CD14-positive monocyte (primary cell): ENCODE data around the gene PHACTR4. TPM values are rescaled to one million over a fixed set of nuclear protein-coding genes. Genes with fewer than 3 reads are reported as not detected.

Experiments
- DNase-seq, 3 donors: peaks; one replicate each; pipeline ENCODE4 v3.0.0-alpha.2; 2011 to 2022
- H2AFZ ChIP-seq: 2 replicates; pipeline ENCODE4 v1.6.0; 2012; ENCODE audit warnings: mild to moderate bottlenecking, low read depth, low read length, inconsistent platforms; ENCODE audit not compliant: insufficient read depth, poor library complexity, severe bottlenecking
- H3K27ac ChIP-seq, 2 donors: 1 replicate in 1 of 2; 2 replicates in 1 of 2; pipeline ENCODE4 v1.5.1; 2012 to 2013; ENCODE audit warnings: low read length in 2 of 2, control low read depth in 1 of 2, inconsistent platforms in 1 of 2, low read depth in 1 of 2, mild to moderate bottlenecking in 1 of 2
- H3K27me3 ChIP-seq, 2 donors: one replicate each; pipeline versions ENCODE4 v1.6.0 to v1.6.1; 2011 to 2013; ENCODE audit warnings: low read length in 2 of 2; ENCODE audit not compliant: control insufficient read depth in 2 of 2, insufficient read depth in 2 of 2
- H3K36me3 ChIP-seq, 2 donors: replicated peaks in 1 of 2; 1 replicate in 1 of 2; 2 replicates in 1 of 2; pipeline versions ENCODE4 v1.5.1 to v1.6.1; 2012 to 2013; ENCODE audit warnings: low read length in 2 of 2, control low read depth in 1 of 2, inconsistent platforms in 1 of 2, mild to moderate bottlenecking in 1 of 2; ENCODE audit not compliant: insufficient read depth in 2 of 2, control insufficient read depth in 1 of 2
- H3K4me1 ChIP-seq, 2 donors: 1 replicate in 1 of 2; 2 replicates in 1 of 2; pipeline versions ENCODE4 v1.5.1 to v1.6.1; 2012 to 2013; ENCODE audit warnings: low read length in 2 of 2, control low read depth in 1 of 2, inconsistent platforms in 1 of 2, mild to moderate bottlenecking in 1 of 2, moderate library complexity in 1 of 2; ENCODE audit not compliant: insufficient read depth in 2 of 2, control insufficient read depth in 1 of 2
- H3K4me2 ChIP-seq: replicated peaks from 2 replicates; pipeline ENCODE3; 2012; ENCODE audit warnings: low read length, moderate library complexity, mild to moderate bottlenecking; ENCODE audit not compliant: poor library complexity, severe bottlenecking; ENCODE audit errors: extremely low read depth
- H3K4me3 ChIP-seq, 3 experiments: fragments of 200-600 bp in 1 of 3; sonication (generic) in 1 of 3; replicated peaks in 1 of 3; 1 replicate in 2 of 3; 2 replicates in 1 of 3; pipeline ENCODE4 v1.5.1; 2011 to 2013; ENCODE audit warnings: low read length in 3 of 3, mild to moderate bottlenecking in 3 of 3, control low read depth in 2 of 3, low read depth in 2 of 3, inconsistent platforms in 1 of 3, moderate library complexity in 1 of 3
- H3K79me2 ChIP-seq: 2 replicates; pipeline ENCODE4 v1.6.0; 2012; ENCODE audit warnings: mild to moderate bottlenecking, control low read depth, inconsistent platforms, low read length, moderate library complexity; ENCODE audit not compliant: insufficient read depth
- H3K9ac ChIP-seq: 2 replicates; pipeline ENCODE4 v1.6.0; 2017; ENCODE audit warnings: low read length, mild to moderate bottlenecking; ENCODE audit not compliant: insufficient read depth, poor library complexity, severe bottlenecking
- H3K9me3 ChIP-seq, 2 donors: replicated peaks in 1 of 2; 1 replicate in 1 of 2; 2 replicates in 1 of 2; pipeline versions ENCODE4 v1.5.1 to v1.6.1; 2012 to 2013; ENCODE audit warnings: low read length in 2 of 2, control low read depth in 1 of 2; ENCODE audit not compliant: control insufficient read depth in 1 of 2, insufficient read depth in 1 of 2
- H4K20me1 ChIP-seq: 2 replicates; pipeline ENCODE4 v1.6.0; 2012; ENCODE audit warnings: mild to moderate bottlenecking, low read length, control low read depth, moderate library complexity; ENCODE audit not compliant: insufficient read depth
- H3K27ac Mint-ChIP-seq, 7 donors: one replicate each; pipeline ENCODE4 v1.8.0; 2020; ENCODE audit warnings: mild to moderate bottlenecking in 7 of 7, mixed read lengths in 7 of 7, moderate library complexity in 6 of 7, inconsistent platforms in 2 of 7
- H3K27me3 Mint-ChIP-seq, 3 donors: one replicate each; pipeline ENCODE4 v1.8.0; 2021 to 2022; ENCODE audit warnings: low read depth in 3 of 3, mild to moderate bottlenecking in 3 of 3, mixed read lengths in 3 of 3, moderate library complexity in 3 of 3, inconsistent platforms in 1 of 3
- H3K36me3 Mint-ChIP-seq, 2 donors: one replicate each; pipeline ENCODE4 v1.8.0; 2020; ENCODE audit warnings: mixed read lengths in 2 of 2, inconsistent platforms in 1 of 2, mild to moderate bottlenecking in 1 of 2
- H3K4me1 Mint-ChIP-seq: one replicate; pipeline ENCODE4 v1.8.0; 2020; ENCODE audit warnings: mild to moderate bottlenecking, mixed read lengths
- H3K4me3 Mint-ChIP-seq, 2 donors: one replicate each; pipeline ENCODE4 v1.8.0; 2020; ENCODE audit warnings: mild to moderate bottlenecking in 2 of 2, mixed read lengths in 2 of 2, moderate library complexity in 1 of 2
- H3K9me3 Mint-ChIP-seq, 7 donors: one replicate each; pipeline ENCODE4 v1.8.0; 2020 to 2022; ENCODE audit warnings: mixed read lengths in 7 of 7, mild to moderate bottlenecking in 6 of 7, moderate library complexity in 6 of 7, inconsistent platforms in 2 of 7
- WGBS: methylation state at CpG from one replicate; pipeline ENCODE4 v1.1.5; 2013; ENCODE audit warnings: missing lambda C conversion rate; ENCODE audit not compliant: insufficient coverage; 5-methylcytosine and 5-hydroxymethylcytosine counted together
- intact Hi-C, 2 donors: fragments of 100-400 bp; cut with micrococcal nuclease; formaldehyde crosslinking; loops; one replicate each; pipeline versions ENCODE4 v1.15.0 to v1.15.1; 2023
- polyA plus RNA-seq, 3 donors: library from polyadenylated mRNA; depleted of rRNA in 1 of 3; unstranded in 2 of 3; stranded (reverse) in 1 of 3; fragments of 300-500 nt in 2 of 3; fragments of >200 nt in 1 of 3; fragmentation: Illumina TruSeq in 2 of 3; gene quantifications; 1 replicate in 2 of 3; 2 replicates in 1 of 3; pipeline ENCODE4 v1.2.3, GENCODE V29; 2012 to 2021
- TF ChIP-seq, protein P1 (sequence below): fragments of 200-600 bp; IDR thresholded peaks from one replicate; pipeline ENCODE4 v1.8.0; 2022; ENCODE audit warnings: antibody characterized with exemption, mild to moderate bottlenecking

Gene PHACTR4
- polyA plus RNA-seq, 3 donors, result 2.9 to 9.7 (median 2.9) TPM

DNA sequence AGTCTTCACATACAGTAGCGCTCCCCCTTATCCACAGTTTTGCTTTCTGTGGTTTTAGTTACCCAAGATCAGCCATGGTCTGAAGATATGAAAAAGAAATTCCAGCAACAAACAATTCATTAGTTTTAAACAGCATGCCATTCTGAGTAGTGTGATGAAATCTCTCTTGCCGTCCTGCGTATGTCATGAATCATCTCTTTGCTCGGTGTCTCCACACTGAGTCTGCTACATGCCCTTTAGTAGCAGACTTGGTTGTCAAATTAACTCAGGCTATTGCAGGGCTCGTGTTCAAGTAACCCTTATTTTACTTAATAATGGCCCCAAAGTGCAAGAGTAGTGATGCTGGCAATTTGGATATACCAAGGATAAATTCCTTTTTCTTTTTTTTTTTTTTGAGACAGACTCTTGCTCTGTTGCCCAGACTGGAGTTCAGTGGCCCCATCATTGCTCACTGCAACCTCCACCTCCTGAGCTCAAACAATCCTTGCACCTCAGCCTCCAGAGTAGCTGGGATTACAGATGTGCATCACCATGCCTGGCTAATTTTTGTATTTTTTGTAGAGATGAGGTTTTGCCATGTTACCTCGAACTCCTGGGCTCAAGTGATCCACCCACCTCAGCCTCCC is 22.6 kb downstream of the PHACTR4 start:
- Histone ChIP-seq H3K27me3 (no peaks in the 10 kb centered on the region), H4K20me1 (peaks cover 16% of the 10 kb centered on the region), H3K27ac (no peak overlapping the region), H3K36me3 (peaks cover 0 to 9% of the 10 kb centered on the region in 2 donors), H3K4me3 (no peak overlapping the region), H2AFZ (no peak overlapping the region), H3K4me1 (peaks cover 6 to 7% of the 10 kb centered on the region in 2 donors), H3K79me2 (peaks cover 71% of the 10 kb centered on the region), H3K9me3 (no peaks in the 10 kb centered on the region), H3K9ac (no peak overlapping the region), H3K4me2 (no peak overlapping the region)
- Mint-ChIP-seq H3K4me1 (peaks cover 12% of the 10 kb centered on the region), H3K27ac (peak overlapping the region in 4 of 7 donors; percentile 2 to 57 (median 26)), H3K27me3 (peaks cover 0 to 2% (median 0%) of the 10 kb centered on the region in 3 donors), H3K36me3 (peaks cover 8 to 13% of the 10 kb centered on the region in 2 donors), H3K9me3 (peaks cover 0 to 3% (median 0%) of the 10 kb centered on the region in 7 donors), H3K4me3 (no peak overlapping the region)
- TF ChIP-seq, protein P1, sequence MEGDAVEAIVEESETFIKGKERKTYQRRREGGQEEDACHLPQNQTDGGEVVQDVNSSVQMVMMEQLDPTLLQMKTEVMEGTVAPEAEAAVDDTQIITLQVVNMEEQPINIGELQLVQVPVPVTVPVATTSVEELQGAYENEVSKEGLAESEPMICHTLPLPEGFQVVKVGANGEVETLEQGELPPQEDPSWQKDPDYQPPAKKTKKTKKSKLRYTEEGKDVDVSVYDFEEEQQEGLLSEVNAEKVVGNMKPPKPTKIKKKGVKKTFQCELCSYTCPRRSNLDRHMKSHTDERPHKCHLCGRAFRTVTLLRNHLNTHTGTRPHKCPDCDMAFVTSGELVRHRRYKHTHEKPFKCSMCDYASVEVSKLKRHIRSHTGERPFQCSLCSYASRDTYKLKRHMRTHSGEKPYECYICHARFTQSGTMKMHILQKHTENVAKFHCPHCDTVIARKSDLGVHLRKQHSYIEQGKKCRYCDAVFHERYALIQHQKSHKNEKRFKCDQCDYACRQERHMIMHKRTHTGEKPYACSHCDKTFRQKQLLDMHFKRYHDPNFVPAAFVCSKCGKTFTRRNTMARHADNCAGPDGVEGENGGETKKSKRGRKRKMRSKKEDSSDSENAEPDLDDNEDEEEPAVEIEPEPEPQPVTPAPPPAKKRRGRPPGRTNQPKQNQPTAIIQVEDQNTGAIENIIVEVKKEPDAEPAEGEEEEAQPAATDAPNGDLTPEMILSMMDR, result no peak
- WGBS, result no CpG with 5 or more reads among the region's 6 CpGs
- DNase-seq, result peak; percentile 33 to 55 (median 41)
- intact Hi-C loops, result no loop called here

DNA sequence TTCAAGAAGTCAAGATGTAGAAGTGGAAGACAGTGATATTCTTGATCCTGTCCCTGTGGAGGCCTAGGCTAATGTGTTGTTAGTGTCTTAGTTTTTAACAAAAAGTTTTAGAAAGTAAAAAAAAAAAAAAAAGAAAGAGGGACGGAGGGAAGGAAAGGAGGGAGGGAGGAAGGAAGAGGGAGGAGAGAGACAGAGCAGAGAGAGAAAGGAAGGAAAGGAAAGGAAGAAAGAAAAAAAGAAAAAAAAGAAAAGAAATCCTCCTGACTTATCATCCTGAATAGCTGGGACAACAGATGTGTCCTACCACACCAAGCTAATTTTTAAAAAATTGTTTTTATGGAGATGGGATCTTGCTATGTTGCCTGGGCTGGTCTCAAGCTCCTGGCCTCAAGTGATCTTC is 24.6 kb downstream of the PHACTR4 start:
- TF ChIP-seq, protein P1, result no peak
- Histone ChIP-seq H3K4me1 (peaks cover 6 to 7% of the 10 kb centered on the region in 2 donors), H3K36me3 (peaks cover 8 to 17% of the 10 kb centered on the region in 2 donors), H3K9ac (no peak overlapping the region), H3K9me3 (no peaks in the 10 kb centered on the region), H3K4me3 (no peak overlapping the region), H3K27ac (no peak overlapping the region), H3K79me2 (peaks cover 57% of the 10 kb centered on the region), H4K20me1 (peaks cover 13% of the 10 kb centered on the region), H3K4me2 (no peak overlapping the region), H3K27me3 (no peaks in the 10 kb centered on the region), H2AFZ (no peak overlapping the region)
- Mint-ChIP-seq H3K36me3 (peaks cover 14 to 18% of the 10 kb centered on the region in 2 donors), H3K9me3 (peaks cover 0 to 2% (median 0%) of the 10 kb centered on the region in 7 donors), H3K4me3 (no peak overlapping the region), H3K27ac (peak overlapping the region in 2 of 7 donors; percentile 17 to 52), H3K4me1 (peaks cover 7% of the 10 kb centered on the region), H3K27me3 (peaks cover 0 to 2% (median 0%) of the 10 kb centered on the region in 3 donors)
- no CpG with 5 or more reads among the region's 1 CpG for WGBS
- intact Hi-C loops, result no loop called here
- DNase-seq, result no peak
